Ramos (cell line): ENCODE data around the gene REG4.

Experiments
- in situ Hi-C: fragments of 300-500 bp; cut with MboI; formaldehyde crosslinking; loops from one replicate; pipeline ENCODE4 v1.14.3; 2022; ENCODE audit warnings: low sequenced_read_pairs; ENCODE audit not compliant: unreplicated experiment

The REG4 gene

DNA sequence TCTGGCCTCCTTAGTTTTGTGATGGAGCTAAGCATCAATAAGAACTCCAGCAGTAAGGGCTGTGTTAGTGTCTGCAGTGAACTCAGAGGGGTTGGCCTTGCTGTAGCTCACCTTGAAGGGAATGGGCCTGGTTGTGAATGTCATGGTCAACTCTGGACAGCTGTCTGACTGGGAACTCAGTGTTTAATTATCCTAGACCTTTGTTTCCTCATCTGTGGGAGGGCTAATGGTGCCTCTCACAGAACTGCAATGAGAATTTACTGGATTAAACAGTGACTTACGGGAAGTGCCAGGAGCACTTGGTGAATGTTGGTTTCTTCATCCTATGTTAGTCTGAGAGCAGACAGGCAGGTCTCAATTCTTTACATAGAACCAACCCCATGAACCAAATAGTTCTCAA, 66.2 kb downstream of the REG4 start:
- in situ Hi-C loops, result no loop called here

- in situ Hi-C loops, result no loop called here
Observed at GRCh38 chr1:119744598-119744942, 66.7 kb downstream of the REG4 start.
